HepG2 (cell line): ENCODE data around the gene SCT. TPM values are rescaled to one million over a fixed set of nuclear protein-coding genes. Genes with fewer than 3 reads are reported as not detected.

Experiments
- BRD4 ChIP-seq: sonication (generic); formaldehyde crosslinking; IDR thresholded peaks from 2 replicates; pipeline ENCODE4 v1.4.0; 2020; ENCODE audit warnings: missing genetic modification reagents
- CBX5 ChIP-seq: sonication (generic); formaldehyde crosslinking; IDR thresholded peaks from 2 replicates; pipeline ENCODE4 v1.4.0; 2020; ENCODE audit warnings: missing genetic modification reagents, borderline replicate concordance
- ERF ChIP-seq: IDR thresholded peaks from 2 replicates; pipeline ENCODE4 v1.6.1; 2018; ENCODE audit warnings: missing biosample characterization, missing genetic modification reagents
- ESRRA ChIP-seq: sonication (generic); formaldehyde crosslinking; IDR thresholded peaks from 2 replicates; pipeline ENCODE4 v1.5.1; 2020; ENCODE audit warnings: mild to moderate bottlenecking, low read depth, missing genetic modification reagents
- FIP1L1 ChIP-seq: fragments of 200-400 bp; formaldehyde crosslinking; IDR thresholded peaks from 2 replicates; pipeline ENCODE4 v1.6.1; 2018; ENCODE audit warnings: low read depth, mild to moderate bottlenecking, low read length, moderate library complexity, borderline replicate concordance; ENCODE audit not compliant: insufficient read depth
- HDAC2 ChIP-seq: sonication (generic); formaldehyde crosslinking; IDR thresholded peaks from 2 replicates; pipeline ENCODE4 v1.4.0; 2020; ENCODE audit warnings: missing genetic modification reagents
- NFIC ChIP-seq: IDR thresholded peaks from 2 replicates; pipeline ENCODE4 v1.6.1; 2012; ENCODE audit warnings: mild to moderate bottlenecking, low read length, inconsistent platforms
- NFKB2 ChIP-seq: sonication (generic); formaldehyde crosslinking; IDR thresholded peaks from 2 replicates; pipeline ENCODE4 v1.4.0; 2020; ENCODE audit warnings: missing genetic modification reagents, borderline replicate concordance
- PAF1 ChIP-seq: IDR thresholded peaks from 2 replicates; pipeline ENCODE4 v1.6.1; 2016; ENCODE audit warnings: missing genetic modification reagents, missing compliant biosample characterization
- SAP130 ChIP-seq: IDR thresholded peaks from 2 replicates; pipeline ENCODE4 v1.6.1; 2016; ENCODE audit warnings: low read depth
- TCF7 ChIP-seq: sonication (generic); IDR thresholded peaks from 2 replicates; pipeline ENCODE4 v1.6.1; 2016; ENCODE audit warnings: antibody characterized with exemption, low read depth
- ZNF652 ChIP-seq: IDR thresholded peaks from 2 replicates; pipeline ENCODE4 v1.6.1; 2016; ENCODE audit warnings: low read depth, borderline replicate concordance
- ZSCAN9 ChIP-seq: IDR thresholded peaks from 2 replicates; pipeline ENCODE4 v1.6.1; 2016; ENCODE audit warnings: borderline replicate concordance
- polyA plus RNA-seq, 8 experiments: library from polyadenylated mRNA; depleted of rRNA in 3 of 8; stranded (reverse) in 7 of 8; unstranded in 1 of 8; fragments of >200 nt; fragmentation: Illumina TruSeq in 4 of 8; extraction: Trizol in 4 of 8; gene quantifications; 2 replicates each; pipeline versions ENCODE4 v1.2.1 to v1.2.3, GENCODE V29; 2011 to 2016; ENCODE audit warnings: low read depth in 4 of 8, missing spikeins in 1 of 8, mixed read lengths in 1 of 8; ENCODE audit not compliant: insufficient read depth in 1 of 8
- total RNA-seq, 5 experiments: library from RNA; depleted of rRNA; stranded (reverse); fragments of >200 nt; fragmentation: Illumina TruSeq; extraction: Trizol; gene quantifications; 2 replicates each; pipeline ENCODE4 v1.2.3, GENCODE V29; 2016; ENCODE audit warnings: low read depth in 1 of 5
- TF ChIP-seq, protein P1 (sequence below): IDR thresholded peaks from 2 replicates; pipeline ENCODE4 v1.6.1; 2012; ENCODE audit warnings: low read length, improper control_type of control experiment
- TF ChIP-seq, protein P2 (sequence below): sonication (generic); formaldehyde crosslinking; IDR thresholded peaks from 2 replicates; pipeline ENCODE4 v1.5.1; 2020; ENCODE audit warnings: mild to moderate bottlenecking, missing genetic modification reagents, borderline replicate concordance
- TF ChIP-seq, protein P3 (sequence below): sonication (generic); formaldehyde crosslinking; IDR thresholded peaks from 2 replicates; pipeline ENCODE4 v1.8.0; 2023; ENCODE audit warnings: mild to moderate bottlenecking, missing genetic modification reagents
- TF ChIP-seq, protein P4 (sequence below): sonication (generic); formaldehyde crosslinking; IDR thresholded peaks from 2 replicates; pipeline ENCODE4 v1.4.0; 2020; ENCODE audit warnings: missing genetic modification reagents, mild to moderate bottlenecking, borderline replicate concordance

The SCT gene
- total and polyA plus RNA-seq, 2 of the 13 experiments (the other 11 are each of a cell fraction or from before 2014, with no cell fraction given), result not detected

DNA sequence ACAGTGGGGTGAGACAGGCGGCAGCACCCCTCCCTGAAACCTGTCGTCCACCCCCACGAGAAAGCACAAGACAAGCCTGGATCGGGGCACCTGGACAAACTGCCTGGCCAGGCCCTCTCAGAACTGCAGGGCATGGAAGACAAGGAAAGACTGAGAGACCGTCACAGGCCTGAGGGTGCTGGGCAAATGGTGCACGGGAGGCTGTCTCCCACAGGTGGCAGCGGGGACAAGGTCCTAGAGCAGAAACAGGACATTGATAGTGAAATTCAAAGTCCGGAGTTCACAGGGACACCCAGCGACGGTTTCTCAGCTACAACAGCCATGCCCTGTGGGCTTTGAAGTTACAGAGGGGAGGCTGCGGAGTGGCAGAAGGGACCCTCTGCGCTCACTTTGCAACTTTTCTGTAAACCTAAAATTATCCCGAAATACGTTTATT, 30.7 kb upstream of the SCT start (continued):
- TF ChIP-seq, protein P1, sequence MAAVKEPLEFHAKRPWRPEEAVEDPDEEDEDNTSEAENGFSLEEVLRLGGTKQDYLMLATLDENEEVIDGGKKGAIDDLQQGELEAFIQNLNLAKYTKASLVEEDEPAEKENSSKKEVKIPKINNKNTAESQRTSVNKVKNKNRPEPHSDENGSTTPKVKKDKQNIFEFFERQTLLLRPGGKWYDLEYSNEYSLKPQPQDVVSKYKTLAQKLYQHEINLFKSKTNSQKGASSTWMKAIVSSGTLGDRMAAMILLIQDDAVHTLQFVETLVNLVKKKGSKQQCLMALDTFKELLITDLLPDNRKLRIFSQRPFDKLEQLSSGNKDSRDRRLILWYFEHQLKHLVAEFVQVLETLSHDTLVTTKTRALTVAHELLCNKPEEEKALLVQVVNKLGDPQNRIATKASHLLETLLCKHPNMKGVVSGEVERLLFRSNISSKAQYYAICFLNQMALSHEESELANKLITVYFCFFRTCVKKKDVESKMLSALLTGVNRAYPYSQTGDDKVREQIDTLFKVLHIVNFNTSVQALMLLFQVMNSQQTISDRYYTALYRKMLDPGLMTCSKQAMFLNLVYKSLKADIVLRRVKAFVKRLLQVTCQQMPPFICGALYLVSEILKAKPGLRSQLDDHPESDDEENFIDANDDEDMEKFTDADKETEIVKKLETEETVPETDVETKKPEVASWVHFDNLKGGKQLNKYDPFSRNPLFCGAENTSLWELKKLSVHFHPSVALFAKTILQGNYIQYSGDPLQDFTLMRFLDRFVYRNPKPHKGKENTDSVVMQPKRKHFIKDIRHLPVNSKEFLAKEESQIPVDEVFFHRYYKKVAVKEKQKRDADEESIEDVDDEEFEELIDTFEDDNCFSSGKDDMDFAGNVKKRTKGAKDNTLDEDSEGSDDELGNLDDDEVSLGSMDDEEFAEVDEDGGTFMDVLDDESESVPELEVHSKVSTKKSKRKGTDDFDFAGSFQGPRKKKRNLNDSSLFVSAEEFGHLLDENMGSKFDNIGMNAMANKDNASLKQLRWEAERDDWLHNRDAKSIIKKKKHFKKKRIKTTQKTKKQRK, result no peak
- TF ChIP-seq CBX5 (CRISPR knock-in tag), result no peak
- 0 out of 2 replicates have a peak, but pooled peaks have one; percentile 28 for TF ChIP-seq ERF
- no peak for TF ChIP-seq ZNF652 (CRISPR knock-in tag)
- TF ChIP-seq TCF7, result peak; percentile 29; the same call in 1 of the 2 replicates
- TF ChIP-seq, protein P2, sequence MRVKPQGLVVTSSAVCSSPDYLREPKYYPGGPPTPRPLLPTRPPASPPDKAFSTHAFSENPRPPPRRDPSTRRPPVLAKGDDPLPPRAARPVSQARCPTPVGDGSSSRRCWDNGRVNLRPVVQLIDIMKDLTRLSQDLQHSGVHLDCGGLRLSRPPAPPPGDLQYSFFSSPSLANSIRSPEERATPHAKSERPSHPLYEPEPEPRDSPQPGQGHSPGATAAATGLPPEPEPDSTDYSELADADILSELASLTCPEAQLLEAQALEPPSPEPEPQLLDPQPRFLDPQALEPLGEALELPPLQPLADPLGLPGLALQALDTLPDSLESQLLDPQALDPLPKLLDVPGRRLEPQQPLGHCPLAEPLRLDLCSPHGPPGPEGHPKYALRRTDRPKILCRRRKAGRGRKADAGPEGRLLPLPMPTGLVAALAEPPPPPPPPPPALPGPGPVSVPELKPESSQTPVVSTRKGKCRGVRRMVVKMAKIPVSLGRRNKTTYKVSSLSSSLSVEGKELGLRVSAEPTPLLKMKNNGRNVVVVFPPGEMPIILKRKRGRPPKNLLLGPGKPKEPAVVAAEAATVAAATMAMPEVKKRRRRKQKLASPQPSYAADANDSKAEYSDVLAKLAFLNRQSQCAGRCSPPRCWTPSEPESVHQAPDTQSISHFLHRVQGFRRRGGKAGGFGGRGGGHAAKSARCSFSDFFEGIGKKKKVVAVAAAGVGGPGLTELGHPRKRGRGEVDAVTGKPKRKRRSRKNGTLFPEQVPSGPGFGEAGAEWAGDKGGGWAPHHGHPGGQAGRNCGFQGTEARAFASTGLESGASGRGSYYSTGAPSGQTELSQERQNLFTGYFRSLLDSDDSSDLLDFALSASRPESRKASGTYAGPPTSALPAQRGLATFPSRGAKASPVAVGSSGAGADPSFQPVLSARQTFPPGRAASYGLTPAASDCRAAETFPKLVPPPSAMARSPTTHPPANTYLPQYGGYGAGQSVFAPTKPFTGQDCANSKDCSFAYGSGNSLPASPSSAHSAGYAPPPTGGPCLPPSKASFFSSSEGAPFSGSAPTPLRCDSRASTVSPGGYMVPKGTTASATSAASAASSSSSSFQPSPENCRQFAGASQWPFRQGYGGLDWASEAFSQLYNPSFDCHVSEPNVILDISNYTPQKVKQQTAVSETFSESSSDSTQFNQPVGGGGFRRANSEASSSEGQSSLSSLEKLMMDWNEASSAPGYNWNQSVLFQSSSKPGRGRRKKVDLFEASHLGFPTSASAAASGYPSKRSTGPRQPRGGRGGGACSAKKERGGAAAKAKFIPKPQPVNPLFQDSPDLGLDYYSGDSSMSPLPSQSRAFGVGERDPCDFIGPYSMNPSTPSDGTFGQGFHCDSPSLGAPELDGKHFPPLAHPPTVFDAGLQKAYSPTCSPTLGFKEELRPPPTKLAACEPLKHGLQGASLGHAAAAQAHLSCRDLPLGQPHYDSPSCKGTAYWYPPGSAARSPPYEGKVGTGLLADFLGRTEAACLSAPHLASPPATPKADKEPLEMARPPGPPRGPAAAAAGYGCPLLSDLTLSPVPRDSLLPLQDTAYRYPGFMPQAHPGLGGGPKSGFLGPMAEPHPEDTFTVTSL (CRISPR knock-in tag), result no peak
- TF ChIP-seq NFKB2, result 0 out of 2 replicates have a peak, but pooled peaks have one; percentile 15
- TF ChIP-seq, protein P3, sequence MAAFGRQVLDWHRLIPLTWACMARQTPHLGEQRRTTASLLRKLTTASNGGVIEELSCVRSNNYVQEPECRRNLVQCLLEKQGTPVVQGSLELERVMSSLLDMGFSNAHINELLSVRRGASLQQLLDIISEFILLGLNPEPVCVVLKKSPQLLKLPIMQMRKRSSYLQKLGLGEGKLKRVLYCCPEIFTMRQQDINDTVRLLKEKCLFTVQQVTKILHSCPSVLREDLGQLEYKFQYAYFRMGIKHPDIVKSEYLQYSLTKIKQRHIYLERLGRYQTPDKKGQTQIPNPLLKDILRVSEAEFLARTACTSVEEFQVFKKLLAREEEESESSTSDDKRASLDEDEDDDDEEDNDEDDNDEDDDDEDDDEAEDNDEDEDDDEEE (CRISPR knock-in tag), result no peak
- TF ChIP-seq, protein P4, sequence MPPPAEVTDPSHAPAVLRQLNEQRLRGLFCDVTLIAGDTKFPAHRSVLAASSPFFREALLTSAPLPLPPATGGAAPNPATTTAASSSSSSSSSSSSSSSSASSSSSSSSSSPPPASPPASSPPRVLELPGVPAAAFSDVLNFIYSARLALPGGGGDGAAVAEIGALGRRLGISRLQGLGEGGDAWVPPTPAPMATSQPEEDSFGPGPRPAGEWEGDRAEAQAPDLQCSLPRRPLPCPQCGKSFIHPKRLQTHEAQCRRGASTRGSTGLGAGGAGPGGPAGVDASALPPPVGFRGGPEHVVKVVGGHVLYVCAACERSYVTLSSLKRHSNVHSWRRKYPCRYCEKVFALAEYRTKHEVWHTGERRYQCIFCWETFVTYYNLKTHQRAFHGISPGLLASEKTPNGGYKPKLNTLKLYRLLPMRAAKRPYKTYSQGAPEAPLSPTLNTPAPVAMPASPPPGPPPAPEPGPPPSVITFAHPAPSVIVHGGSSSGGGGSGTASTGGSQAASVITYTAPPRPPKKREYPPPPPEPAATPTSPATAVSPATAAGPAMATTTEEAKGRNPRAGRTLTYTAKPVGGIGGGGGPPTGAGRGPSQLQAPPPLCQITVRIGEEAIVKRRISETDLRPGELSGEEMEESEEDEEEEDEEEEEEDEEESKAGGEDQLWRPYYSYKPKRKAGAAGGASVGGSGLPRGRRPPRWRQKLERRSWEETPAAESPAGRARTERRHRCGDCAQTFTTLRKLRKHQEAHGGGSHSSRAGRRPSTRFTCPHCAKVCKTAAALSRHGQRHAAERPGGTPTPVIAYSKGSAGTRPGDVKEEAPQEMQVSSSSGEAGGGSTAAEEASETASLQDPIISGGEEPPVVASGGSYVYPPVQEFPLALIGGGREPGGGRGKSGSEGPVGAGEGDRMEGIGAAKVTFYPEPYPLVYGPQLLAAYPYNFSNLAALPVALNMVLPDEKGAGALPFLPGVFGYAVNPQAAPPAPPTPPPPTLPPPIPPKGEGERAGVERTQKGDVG, result peak; percentile 86; the same call in 1 of the 2 replicates
- no peak for TF ChIP-seq FIP1L1
- TF ChIP-seq BRD4 (CRISPR knock-in tag), result no peak
- TF ChIP-seq ESRRA, result peak; percentile 71
- peak; percentile 45; the same call in 1 of the 2 replicates for TF ChIP-seq HDAC2
- TF ChIP-seq NFIC, result no peak
- no peak for TF ChIP-seq PAF1 (CRISPR knock-in tag)
- TF ChIP-seq ZSCAN9 (CRISPR knock-in tag), result no peak
- TF ChIP-seq SAP130 (CRISPR knock-in tag), result peak; percentile 69
